HepG2 (cell line): Measurements from ENCODE around the gene C20orf204. TPM values are rescaled to one million over a fixed set of nuclear protein-coding genes. Genes with fewer than 3 reads are reported as not detected.
A peak's percentile ranks its signal among the peaks of the same experiment; 100 is the strongest.

Source experiments
- ATAD3A ChIP-seq: sonication (generic); formaldehyde crosslinking; IDR thresholded peaks from 2 replicates; pipeline ENCODE4 v1.4.0; 2020; ENCODE audit warnings: missing genetic modification reagents
- DMAP1 ChIP-seq: IDR thresholded peaks from 2 replicates; pipeline ENCODE4 v1.6.1; 2016
- FOSL1 ChIP-seq: sonication (generic); formaldehyde crosslinking; IDR thresholded peaks from 2 replicates; pipeline ENCODE4 v1.9.0; 2021; ENCODE audit warnings: missing genetic modification reagents, borderline replicate concordance
- GTF2F1 ChIP-seq: fragments of 150-350 bp; IDR thresholded peaks from 2 replicates; pipeline ENCODE4 v1.6.1; 2014; ENCODE audit warnings: low read length
- MAZ ChIP-seq, 2 experiments: sonication (generic) in 1 of 2; formaldehyde crosslinking in 1 of 2; IDR thresholded peaks; 2 replicates each; pipeline versions ENCODE4 v1.5.0 to v1.6.1; 2012 to 2020; ENCODE audit warnings: low read depth in 2 of 2, mild to moderate bottlenecking in 2 of 2, borderline replicate concordance in 1 of 2, improper control_type of control experiment in 1 of 2, low read length in 1 of 2, missing genetic modification reagents in 1 of 2, moderate library complexity in 1 of 2
- MED8 ChIP-seq: sonication (generic); formaldehyde crosslinking; IDR thresholded peaks from 2 replicates; pipeline ENCODE4 v1.8.1; 2023; ENCODE audit warnings: mild to moderate bottlenecking, missing genetic modification reagents; ENCODE audit not compliant: insufficient replicate concordance
- MTF1 ChIP-seq: sonication (generic); formaldehyde crosslinking; IDR thresholded peaks from 2 replicates; pipeline ENCODE4 v1.5.0; 2020; ENCODE audit warnings: missing genetic modification reagents
- NR3C1 ChIP-seq: sonication (generic); formaldehyde crosslinking; IDR thresholded peaks from 2 replicates; pipeline ENCODE4 v1.4.0; 2020; ENCODE audit warnings: missing genetic modification reagents
- PHF21A ChIP-seq: sonication (generic); formaldehyde crosslinking; IDR thresholded peaks from 2 replicates; pipeline ENCODE4 v1.5.0; 2020; ENCODE audit warnings: mild to moderate bottlenecking, missing genetic modification reagents
- RFX1 ChIP-seq: fragments of 450-650 bp; IDR thresholded peaks from 2 replicates; pipeline ENCODE4 v1.6.1; 2017
- STAG1 ChIP-seq: sonication (generic); formaldehyde crosslinking; IDR thresholded peaks from 2 replicates; pipeline ENCODE4 v1.4.0; 2020; ENCODE audit warnings: missing genetic modification reagents
- ZNF17 ChIP-seq: sonication (generic); formaldehyde crosslinking; IDR thresholded peaks from 2 replicates; pipeline ENCODE4 v1.5.0; 2020; ENCODE audit warnings: mild to moderate bottlenecking, missing genetic modification reagents
- ZNF552 ChIP-seq: sonication (generic); formaldehyde crosslinking; IDR thresholded peaks from 2 replicates; pipeline ENCODE4 v1.9.0; 2022; ENCODE audit warnings: missing genetic modification reagents, mild to moderate bottlenecking, borderline replicate concordance
- ZNF761 ChIP-seq: sonication (generic); formaldehyde crosslinking; conservative IDR thresholded peaks from 2 replicates; pipeline ENCODE4 v1.4.0; 2020; ENCODE audit warnings: mild to moderate bottlenecking, missing genetic modification reagents
- ZNF790 ChIP-seq: sonication (generic); formaldehyde crosslinking; IDR thresholded peaks from 2 replicates; pipeline ENCODE4 v1.8.0; 2022; ENCODE audit warnings: missing genetic modification reagents, mild to moderate bottlenecking, borderline replicate concordance
- polyA plus RNA-seq, 8 experiments: library from polyadenylated mRNA; depleted of rRNA in 3 of 8; stranded (reverse) in 7 of 8; unstranded in 1 of 8; fragments of >200 nt; fragmentation: Illumina TruSeq in 4 of 8; extraction: Trizol in 4 of 8; gene quantifications; 2 replicates each; pipeline versions ENCODE4 v1.2.1 to v1.2.3, GENCODE V29; 2011 to 2016; ENCODE audit warnings: low read depth in 4 of 8, missing spikeins in 1 of 8, mixed read lengths in 1 of 8; ENCODE audit not compliant: insufficient read depth in 1 of 8
- total RNA-seq, 5 experiments: library from RNA; depleted of rRNA; stranded (reverse); fragments of >200 nt; fragmentation: Illumina TruSeq; extraction: Trizol; gene quantifications; 2 replicates each; pipeline ENCODE4 v1.2.3, GENCODE V29; 2016; ENCODE audit warnings: low read depth in 1 of 5
- TF ChIP-seq, protein P1 (sequence below): sonication (generic); formaldehyde crosslinking; IDR thresholded peaks from 2 replicates; pipeline ENCODE4 v1.4.0; 2020; ENCODE audit warnings: mild to moderate bottlenecking, low read depth, missing genetic modification reagents
- TF ChIP-seq, protein P2 (sequence below): sonication (generic); formaldehyde crosslinking; IDR thresholded peaks from 2 replicates; pipeline ENCODE4 v1.4.0; 2020; ENCODE audit warnings: missing genetic modification reagents
- TF ChIP-seq, protein P3 (sequence below): IDR thresholded peaks from 2 replicates; pipeline ENCODE4 v1.6.1; 2012; ENCODE audit warnings: inconsistent platforms
- TF ChIP-seq, protein P4 (sequence below): sonication (generic); formaldehyde crosslinking; IDR thresholded peaks from 2 replicates; pipeline ENCODE4 v1.5.0; 2020; ENCODE audit warnings: missing genetic modification reagents
- TF ChIP-seq, protein P5 (sequence below): sonication (generic); formaldehyde crosslinking; IDR thresholded peaks from 2 replicates; pipeline ENCODE4 v1.4.0; 2020; ENCODE audit warnings: mild to moderate bottlenecking, low read depth, missing genetic modification reagents
- TF ChIP-seq, protein P6 (sequence below): sonication (generic); formaldehyde crosslinking; IDR thresholded peaks from 2 replicates; pipeline ENCODE4 v1.8.1; 2023; ENCODE audit warnings: mild to moderate bottlenecking, missing genetic modification reagents
- TF ChIP-seq, protein P7 (sequence below): sonication (generic); formaldehyde crosslinking; IDR thresholded peaks from 2 replicates; pipeline ENCODE4 v1.4.0; 2020; ENCODE audit warnings: missing genetic modification reagents

C20orf204 gene
- total and polyA plus RNA-seq, 2 of the 13 experiments (the other 11 are each of a cell fraction or from before 2014, with no cell fraction given), result 22.1 to 80.0 TPM

DNA sequence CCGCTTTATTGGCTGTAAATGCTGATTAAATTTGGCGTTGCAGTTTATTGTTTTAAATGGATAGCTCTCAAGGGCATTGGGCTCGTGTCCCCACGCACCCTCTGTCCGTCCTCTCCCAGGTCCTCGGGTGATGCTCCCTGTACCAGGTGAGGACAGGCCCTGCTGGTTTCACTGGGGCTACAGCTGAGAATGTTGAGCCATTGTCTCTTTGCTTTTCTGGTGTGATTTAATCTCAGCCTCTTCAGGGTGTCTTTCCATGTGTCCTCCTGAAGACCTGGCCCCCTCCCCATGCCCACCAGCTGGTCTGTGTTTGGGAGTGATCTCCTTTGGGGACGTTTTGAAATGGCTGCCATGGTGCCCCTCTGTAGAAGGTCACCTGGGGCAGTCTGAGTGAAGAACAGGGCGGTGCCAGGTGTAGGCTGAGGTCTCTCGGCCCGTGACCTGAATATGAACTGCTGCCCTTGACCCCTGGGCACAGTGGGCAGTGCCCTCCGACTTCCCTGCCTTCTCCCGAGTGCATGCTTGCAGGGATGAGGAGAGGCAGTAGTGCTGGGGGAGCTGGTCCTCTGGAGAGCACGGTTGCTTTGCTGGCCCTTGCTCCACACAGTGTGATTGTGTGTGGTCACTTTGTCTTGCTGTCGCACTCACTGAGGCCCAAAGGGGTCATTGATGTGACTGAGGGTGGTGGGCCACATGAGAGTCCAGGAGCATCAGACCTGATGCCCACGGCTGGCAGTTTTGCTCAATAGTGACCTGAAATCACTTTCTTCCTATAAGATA lies 12.4 kb upstream of the C20orf204 start (continued):
- TF ChIP-seq, protein P1, sequence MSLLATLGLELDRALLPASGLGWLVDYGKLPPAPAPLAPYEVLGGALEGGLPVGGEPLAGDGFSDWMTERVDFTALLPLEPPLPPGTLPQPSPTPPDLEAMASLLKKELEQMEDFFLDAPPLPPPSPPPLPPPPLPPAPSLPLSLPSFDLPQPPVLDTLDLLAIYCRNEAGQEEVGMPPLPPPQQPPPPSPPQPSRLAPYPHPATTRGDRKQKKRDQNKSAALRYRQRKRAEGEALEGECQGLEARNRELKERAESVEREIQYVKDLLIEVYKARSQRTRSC (CRISPR knock-in tag), result no peak
- TF ChIP-seq MAZ (IDR thresholded peaks at IDR 0.05; ENCODE audit: borderline replicate concordance, low read depth, low read length) (no peak), MAZ (CRISPR knock-in tag; IDR thresholded peaks at IDR 0.05; ENCODE audit: low read depth) (no peak), DMAP1 (CRISPR knock-in tag) (no peak), ZNF17 (CRISPR knock-in tag) (no peak), ZNF761 (CRISPR knock-in tag) (no peak), PHF21A (CRISPR knock-in tag) (no peak), ZNF790 (CRISPR knock-in tag) (no peak), FOSL1 (CRISPR knock-in tag) (no peak), STAG1 (CRISPR knock-in tag) (no peak), MTF1 (CRISPR knock-in tag) (no peak), NR3C1 (CRISPR knock-in tag) (no peak), MED8 (CRISPR knock-in tag) (peak; percentile 75), ATAD3A (CRISPR knock-in tag) (0 out of 2 replicates have a peak, but pooled peaks have one; percentile 13), GTF2F1 (no peak), ZNF552 (CRISPR knock-in tag) (peak; percentile 47; the same call in 1 of the 2 replicates), RFX1 (no peak)
- TF ChIP-seq, protein P2, sequence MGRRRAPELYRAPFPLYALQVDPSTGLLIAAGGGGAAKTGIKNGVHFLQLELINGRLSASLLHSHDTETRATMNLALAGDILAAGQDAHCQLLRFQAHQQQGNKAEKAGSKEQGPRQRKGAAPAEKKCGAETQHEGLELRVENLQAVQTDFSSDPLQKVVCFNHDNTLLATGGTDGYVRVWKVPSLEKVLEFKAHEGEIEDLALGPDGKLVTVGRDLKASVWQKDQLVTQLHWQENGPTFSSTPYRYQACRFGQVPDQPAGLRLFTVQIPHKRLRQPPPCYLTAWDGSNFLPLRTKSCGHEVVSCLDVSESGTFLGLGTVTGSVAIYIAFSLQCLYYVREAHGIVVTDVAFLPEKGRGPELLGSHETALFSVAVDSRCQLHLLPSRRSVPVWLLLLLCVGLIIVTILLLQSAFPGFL (CRISPR knock-in tag), result no peak
- TF ChIP-seq, protein P3, sequence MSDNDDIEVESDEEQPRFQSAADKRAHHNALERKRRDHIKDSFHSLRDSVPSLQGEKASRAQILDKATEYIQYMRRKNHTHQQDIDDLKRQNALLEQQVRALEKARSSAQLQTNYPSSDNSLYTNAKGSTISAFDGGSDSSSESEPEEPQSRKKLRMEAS, result no peak
- TF ChIP-seq, protein P4, sequence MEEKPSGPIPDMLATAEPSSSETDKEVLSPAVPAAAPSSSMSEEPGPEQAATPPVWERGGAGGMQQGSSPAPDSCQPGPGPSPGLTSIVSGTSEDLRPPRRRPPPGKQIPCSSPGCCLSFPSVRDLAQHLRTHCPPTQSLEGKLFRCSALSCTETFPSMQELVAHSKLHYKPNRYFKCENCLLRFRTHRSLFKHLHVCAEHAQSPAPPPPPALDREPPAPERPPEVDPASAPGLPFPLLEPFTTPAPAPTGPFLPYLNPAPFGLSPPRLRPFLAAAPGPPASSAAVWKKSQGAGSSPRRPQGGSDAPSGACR (CRISPR knock-in tag), result no peak
- TF ChIP-seq, protein P5, sequence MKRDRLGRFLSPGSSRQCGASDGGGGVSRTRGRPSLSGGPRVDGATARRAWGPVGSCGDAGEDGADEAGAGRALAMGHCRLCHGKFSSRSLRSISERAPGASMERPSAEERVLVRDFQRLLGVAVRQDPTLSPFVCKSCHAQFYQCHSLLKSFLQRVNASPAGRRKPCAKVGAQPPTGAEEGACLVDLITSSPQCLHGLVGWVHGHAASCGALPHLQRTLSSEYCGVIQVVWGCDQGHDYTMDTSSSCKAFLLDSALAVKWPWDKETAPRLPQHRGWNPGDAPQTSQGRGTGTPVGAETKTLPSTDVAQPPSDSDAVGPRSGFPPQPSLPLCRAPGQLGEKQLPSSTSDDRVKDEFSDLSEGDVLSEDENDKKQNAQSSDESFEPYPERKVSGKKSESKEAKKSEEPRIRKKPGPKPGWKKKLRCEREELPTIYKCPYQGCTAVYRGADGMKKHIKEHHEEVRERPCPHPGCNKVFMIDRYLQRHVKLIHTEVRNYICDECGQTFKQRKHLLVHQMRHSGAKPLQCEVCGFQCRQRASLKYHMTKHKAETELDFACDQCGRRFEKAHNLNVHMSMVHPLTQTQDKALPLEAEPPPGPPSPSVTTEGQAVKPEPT (CRISPR knock-in tag), result no peak
- TF ChIP-seq, protein P6, sequence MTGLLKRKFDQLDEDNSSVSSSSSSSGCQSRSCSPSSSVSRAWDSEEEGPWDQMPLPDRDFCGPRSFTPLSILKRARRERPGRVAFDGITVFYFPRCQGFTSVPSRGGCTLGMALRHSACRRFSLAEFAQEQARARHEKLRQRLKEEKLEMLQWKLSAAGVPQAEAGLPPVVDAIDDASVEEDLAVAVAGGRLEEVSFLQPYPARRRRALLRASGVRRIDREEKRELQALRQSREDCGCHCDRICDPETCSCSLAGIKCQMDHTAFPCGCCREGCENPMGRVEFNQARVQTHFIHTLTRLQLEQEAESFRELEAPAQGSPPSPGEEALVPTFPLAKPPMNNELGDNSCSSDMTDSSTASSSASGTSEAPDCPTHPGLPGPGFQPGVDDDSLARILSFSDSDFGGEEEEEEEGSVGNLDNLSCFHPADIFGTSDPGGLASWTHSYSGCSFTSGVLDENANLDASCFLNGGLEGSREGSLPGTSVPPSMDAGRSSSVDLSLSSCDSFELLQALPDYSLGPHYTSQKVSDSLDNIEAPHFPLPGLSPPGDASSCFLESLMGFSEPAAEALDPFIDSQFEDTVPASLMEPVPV (CRISPR knock-in tag), result no peak
- TF ChIP-seq, protein P7, sequence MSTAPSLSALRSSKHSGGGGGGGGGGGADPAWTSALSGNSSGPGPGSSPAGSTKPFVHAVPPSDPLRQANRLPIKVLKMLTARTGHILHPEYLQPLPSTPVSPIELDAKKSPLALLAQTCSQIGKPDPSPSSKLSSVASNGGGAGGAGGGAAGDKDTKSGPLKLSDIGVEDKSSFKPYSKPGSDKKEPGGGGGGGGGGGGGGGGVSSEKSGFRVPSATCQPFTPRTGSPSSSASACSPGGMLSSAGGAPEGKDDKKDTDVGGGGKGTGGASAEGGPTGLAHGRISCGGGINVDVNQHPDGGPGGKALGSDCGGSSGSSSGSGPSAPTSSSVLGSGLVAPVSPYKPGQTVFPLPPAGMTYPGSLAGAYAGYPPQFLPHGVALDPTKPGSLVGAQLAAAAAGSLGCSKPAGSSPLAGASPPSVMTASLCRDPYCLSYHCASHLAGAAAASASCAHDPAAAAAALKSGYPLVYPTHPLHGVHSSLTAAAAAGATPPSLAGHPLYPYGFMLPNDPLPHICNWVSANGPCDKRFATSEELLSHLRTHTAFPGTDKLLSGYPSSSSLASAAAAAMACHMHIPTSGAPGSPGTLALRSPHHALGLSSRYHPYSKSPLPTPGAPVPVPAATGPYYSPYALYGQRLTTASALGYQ (CRISPR knock-in tag), result no peak
